ENCODE results near the gene MAGEA11. TPM values are rescaled to one million over a fixed set of nuclear protein-coding genes. Genes with fewer than 3 reads are reported as not detected.
"Not testable (repeated sequence)": the region's sequence is repeated elsewhere in the genome, so short reads cannot be mapped to it uniquely, and the experiment has no call there.

Gene MAGEA11
- total RNA-seq (not detected), polyA plus RNA-seq (not detected)

GRCh38 chrX:149711545-149712236 is at the start of gene MAGEA11:
MAGEA11 (plus strand) TSS chrX:149712060; CDS start chrX:149713160, 1,100 bp downstream.
- H3K9me3 ChIP-seq, result no peaks in the 10 kb centered on the region
- no peaks in the 10 kb centered on the region for H3K36me3 ChIP-seq
- no peak for DNase-seq
- H3K4me1 ChIP-seq, result no peaks in the 10 kb centered on the region
- no peak within 1 kb of the TSS for H3K4me3 ChIP-seq
- no peak within 1 kb of the TSS for H3K27ac ChIP-seq
- intact Hi-C loops (cut with DNase I), result no loop called here
- H3K27me3 ChIP-seq, result no peaks in the 10 kb centered on the region
- TF ChIP-seq POLR2AphosphoS5 (IDR thresholded peaks at IDR 0.05) (no peak), CTCF (IDR thresholded peaks at IDR 0.05) (no peak), EP300 (IDR thresholded peaks at IDR 0.05) (no peak), POLR2A (IDR thresholded peaks at IDR 0.05) (no peak)
- 64 to 88% methylated on average over 28 of the region's 29 CpGs for WGBS, 2 donors

- H3K27me3 ChIP-seq; H3K9me3 ChIP-seq; H3K4me1 ChIP-seq; H3K4me3 ChIP-seq; H3K27ac ChIP-seq; DNase-seq; H3K36me3 ChIP-seq; intact Hi-C loops (cut with DNase I): not testable (repeated sequence)
- WGBS, 2 donors, result no CpG with 5 or more reads among the region's 3 CpGs
These were observed 36.8 kb upstream of the MAGEA11 start for GRCh38 chrX:149675088-149675487.

GRCh38 chrX:149675554-149675953 is 36.3 kb upstream of the MAGEA11 start:
- H3K4me3 ChIP-seq; H3K36me3 ChIP-seq; intact Hi-C loops (cut with DNase I); DNase-seq; H3K4me1 ChIP-seq; H3K27ac ChIP-seq; H3K9me3 ChIP-seq; H3K27me3 ChIP-seq: not testable (repeated sequence)
- WGBS, 2 donors, result 88% methylated on average over 4 of the region's 8 CpGs; no CpG with 5 or more reads in 1 of the 2 donors

GRCh38 chrX:149679164-149679678 is 32.6 kb upstream of the MAGEA11 start:
- H3K36me3 ChIP-seq; H3K27ac ChIP-seq; DNase-seq; H3K27me3 ChIP-seq; intact Hi-C loops (cut with DNase I); H3K9me3 ChIP-seq; H3K4me3 ChIP-seq; H3K4me1 ChIP-seq: not testable (repeated sequence)
- 52% methylated on average over 2 of the region's 4 CpGs; no CpG with 5 or more reads in 1 of the 2 donors for WGBS, 2 donors

- Histone ChIP-seq H3K27ac (no peak overlapping the region), H3K4me1 (no peaks in the 10 kb centered on the region), H3K36me3 (no peaks in the 10 kb centered on the region), H3K4me3 (no peak overlapping the region), H3K27me3 (no peaks in the 10 kb centered on the region), H3K9me3 (no peaks in the 10 kb centered on the region)
- WGBS, 2 donors, result 93% methylated on average over 2 of the region's 2 CpGs
- no peak for TF ChIP-seq EP300 (IDR thresholded peaks at IDR 0.05)
- TF ChIP-seq CTCF (IDR thresholded peaks at IDR 0.05), result no peak
- TF ChIP-seq POLR2AphosphoS5 (IDR thresholded peaks at IDR 0.05), result no peak
- TF ChIP-seq POLR2A (IDR thresholded peaks at IDR 0.05), result no peak
- intact Hi-C loops (cut with DNase I), result no loop called here
- DNase-seq, result no peak
These were observed 30.7 kb upstream of the MAGEA11 start for GRCh38 chrX:149681182-149681581.

- no peak for TF ChIP-seq CTCF (IDR thresholded peaks at IDR 0.05)
- no peak for TF ChIP-seq POLR2AphosphoS5 (IDR thresholded peaks at IDR 0.05)
- no peak for TF ChIP-seq EP300 (IDR thresholded peaks at IDR 0.05)
- no peak for TF ChIP-seq POLR2A (IDR thresholded peaks at IDR 0.05)
- Histone ChIP-seq H3K9me3 (no peaks in the 10 kb centered on the region), H3K27me3 (no peaks in the 10 kb centered on the region), H3K36me3 (no peaks in the 10 kb centered on the region), H3K27ac (no peak overlapping the region), H3K4me1 (no peaks in the 10 kb centered on the region), H3K4me3 (no peak overlapping the region)
- intact Hi-C loops (cut with DNase I), result no loop called here
- 77 to 93% methylated on average over 3 of the region's 3 CpGs for WGBS, 2 donors
- DNase-seq, result no peak
These were observed 29.8 kb upstream of the MAGEA11 start for GRCh38 chrX:149682031-149682430.
